CD1c-positive myeloid dendritic cell (primary cell): ENCODE data around the gene ARHGAP45.
"Not testable (repeated sequence)": the region's sequence is repeated elsewhere in the genome, so short reads cannot be mapped to it uniquely, and the experiment has no call there.

Experiments
- DNase-seq: peaks from one replicate; pipeline ENCODE4 v3.0.0-alpha.2; 2016; ENCODE audit errors: extremely low spot score

Gene ARHGAP45

GRCh38 chr19:1066748-1067340 is at the start of gene ARHGAP45:
ARHGAP45 (plus strand) TSS chr19:1067167; CDS start chr19:1067406, 239 bp downstream.
- DNase-seq: peak; percentile 90

- no peak for DNase-seq
Measured at GRCh38 chr19:1017906-1018305, 49.1 kb upstream of the ARHGAP45 start.

DNA sequence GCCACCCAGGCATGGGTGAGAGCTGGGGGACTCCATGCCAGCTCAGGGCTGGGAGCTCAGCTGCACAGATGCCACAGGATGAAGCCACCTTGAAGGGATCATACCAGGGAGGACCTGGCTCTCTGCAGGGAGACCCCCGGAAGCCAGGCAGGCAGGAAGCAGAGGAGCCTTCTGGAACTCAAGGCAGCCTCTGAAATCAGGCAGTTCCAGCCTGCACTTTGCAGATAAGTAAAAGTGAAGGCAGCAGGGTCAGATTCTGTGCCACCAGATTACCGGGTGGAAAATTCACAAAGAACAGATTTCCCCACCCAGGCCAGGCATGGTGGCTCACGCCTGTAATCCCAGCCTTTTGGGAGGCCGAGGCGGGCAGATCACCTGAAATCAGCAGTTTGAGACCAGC is 48.6 kb upstream of the ARHGAP45 start:
- DNase-seq: no peak

DNA sequence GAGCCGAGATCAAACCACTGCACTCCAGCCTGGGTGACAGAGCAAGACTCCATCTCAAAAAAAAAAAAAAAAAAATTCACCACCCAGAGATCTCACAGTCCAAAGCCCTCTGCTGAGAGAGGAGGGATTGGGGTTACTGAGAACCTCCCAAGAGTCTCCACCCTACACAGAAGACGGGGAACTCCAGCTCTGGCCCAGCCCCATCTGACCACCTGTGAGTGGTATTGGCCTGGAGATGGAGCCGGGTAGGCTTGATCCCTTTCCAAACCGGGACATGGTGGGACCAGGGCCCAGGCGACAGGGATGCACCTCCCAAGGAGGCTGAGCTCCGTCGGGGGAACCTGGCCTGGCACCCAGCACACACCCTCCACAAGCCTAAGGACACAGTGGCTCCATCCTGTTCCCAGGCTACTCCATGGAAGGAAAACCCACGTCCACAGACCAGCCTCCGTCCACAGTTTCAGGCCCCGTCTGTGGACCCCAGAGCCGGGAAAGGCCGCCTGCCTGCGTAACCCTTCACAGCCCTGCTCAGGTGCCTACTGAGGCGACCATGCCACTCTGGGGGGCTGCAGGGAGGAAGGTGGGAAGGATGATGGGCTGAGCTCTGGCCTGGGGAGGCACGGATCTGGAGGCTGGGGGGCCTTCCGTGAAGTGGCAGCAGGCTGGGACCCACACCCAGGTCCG is 47.9 kb upstream of the ARHGAP45 start:
- DNase-seq: no peak

GRCh38 chr19:1019616-1019961 is 47.4 kb upstream of the ARHGAP45 start:
- no peak for DNase-seq

DNA sequence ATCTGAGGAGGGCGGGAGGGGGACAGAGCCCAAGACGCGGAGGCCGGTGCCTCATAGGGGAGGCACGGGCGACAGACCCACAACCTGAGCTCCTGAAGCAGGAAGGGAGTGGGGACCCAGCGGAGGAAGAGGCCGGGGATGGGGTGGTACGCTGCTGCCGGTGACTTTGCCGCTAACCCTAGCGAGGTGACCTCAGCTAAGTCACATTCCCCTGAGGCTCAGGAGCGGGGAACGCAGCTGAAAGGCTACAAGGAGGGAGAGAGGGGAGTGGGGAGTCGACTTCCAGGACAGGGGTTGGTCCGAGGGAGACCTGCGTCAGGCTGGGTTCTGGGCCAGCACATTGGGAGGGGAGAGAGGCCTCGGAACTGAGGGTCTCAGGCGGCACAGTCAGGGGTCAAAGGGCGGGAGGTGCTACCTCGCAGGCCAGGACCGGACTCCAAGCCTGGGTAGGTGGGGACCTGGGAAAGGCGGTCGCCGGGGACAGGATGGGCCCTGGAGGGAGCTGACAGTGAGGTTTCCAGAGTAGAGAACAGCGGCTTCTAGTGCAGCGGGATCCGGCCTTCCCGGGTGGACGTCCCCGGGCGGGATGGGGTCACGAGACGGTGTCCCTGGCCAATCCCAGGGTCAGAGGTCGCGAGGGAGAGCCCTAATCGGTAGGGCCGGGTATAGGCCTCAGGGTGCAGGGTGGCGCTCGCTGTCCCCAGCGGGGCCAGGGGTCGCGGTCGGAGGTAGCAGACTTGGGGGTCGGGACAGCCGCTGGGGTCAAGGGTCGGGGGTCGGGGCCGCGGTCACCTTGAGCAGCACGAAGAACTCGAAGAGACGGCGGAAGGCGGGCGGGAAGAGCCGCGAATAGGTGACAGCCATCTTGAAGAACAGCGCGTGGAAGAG is 46.7 kb upstream of the ARHGAP45 start:
- no peak for DNase-seq

DNA sequence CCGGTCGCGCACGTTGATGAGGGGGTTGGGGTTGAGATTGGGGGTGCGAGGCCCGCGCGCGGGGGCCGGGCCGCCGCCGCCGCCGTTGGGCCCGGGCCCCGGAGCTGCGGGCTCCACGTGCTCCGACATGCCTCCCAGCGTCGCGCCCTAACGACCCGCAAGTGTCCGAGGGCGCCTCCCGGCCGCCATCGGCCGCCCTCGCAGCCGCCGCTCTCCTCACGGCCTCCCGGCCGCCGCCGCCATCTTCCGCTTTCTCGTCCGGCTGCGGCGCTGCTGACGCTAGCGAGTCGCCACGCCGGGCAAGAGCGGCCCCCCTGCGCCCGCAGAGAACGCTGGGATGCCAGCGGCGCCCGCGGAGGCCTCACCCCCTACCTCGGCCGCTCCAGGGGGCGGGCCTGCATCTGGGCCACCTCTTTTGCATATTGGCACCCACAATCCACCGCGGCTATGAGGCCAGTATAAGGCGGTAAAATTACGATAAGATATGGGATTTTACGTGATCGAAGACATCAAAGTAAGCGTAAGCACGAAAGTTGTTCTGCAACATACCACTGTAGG is 46.0 kb upstream of the ARHGAP45 start, which contains the start of gene TMEM259:
Gene TMEM259 (minus strand): TSS at position 256 of the 558 bp plus-strand sequence. CDS start 127 bp downstream, at position 129.
- DNase-seq: peak; percentile 99

DNA sequence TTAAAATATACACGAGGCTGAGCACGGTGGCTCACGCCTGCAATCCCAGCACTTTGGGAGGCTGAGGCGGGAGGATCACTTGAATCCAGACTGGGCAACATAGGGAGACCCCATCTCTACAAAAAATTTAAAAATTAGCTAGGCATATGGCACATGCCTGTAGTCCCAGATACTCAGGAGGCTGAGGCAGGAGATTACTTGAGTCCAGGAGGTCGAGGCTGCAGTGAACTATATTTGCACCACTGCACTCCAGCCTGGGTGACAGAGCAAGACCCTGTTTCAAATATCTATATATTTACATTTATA is 43.1 kb upstream of the ARHGAP45 start:
- not testable (repeated sequence) for DNase-seq

- DNase-seq: peak; percentile 47
Measured at GRCh38 chr19:1025080-1025479, 41.9 kb upstream of the ARHGAP45 start.

DNA sequence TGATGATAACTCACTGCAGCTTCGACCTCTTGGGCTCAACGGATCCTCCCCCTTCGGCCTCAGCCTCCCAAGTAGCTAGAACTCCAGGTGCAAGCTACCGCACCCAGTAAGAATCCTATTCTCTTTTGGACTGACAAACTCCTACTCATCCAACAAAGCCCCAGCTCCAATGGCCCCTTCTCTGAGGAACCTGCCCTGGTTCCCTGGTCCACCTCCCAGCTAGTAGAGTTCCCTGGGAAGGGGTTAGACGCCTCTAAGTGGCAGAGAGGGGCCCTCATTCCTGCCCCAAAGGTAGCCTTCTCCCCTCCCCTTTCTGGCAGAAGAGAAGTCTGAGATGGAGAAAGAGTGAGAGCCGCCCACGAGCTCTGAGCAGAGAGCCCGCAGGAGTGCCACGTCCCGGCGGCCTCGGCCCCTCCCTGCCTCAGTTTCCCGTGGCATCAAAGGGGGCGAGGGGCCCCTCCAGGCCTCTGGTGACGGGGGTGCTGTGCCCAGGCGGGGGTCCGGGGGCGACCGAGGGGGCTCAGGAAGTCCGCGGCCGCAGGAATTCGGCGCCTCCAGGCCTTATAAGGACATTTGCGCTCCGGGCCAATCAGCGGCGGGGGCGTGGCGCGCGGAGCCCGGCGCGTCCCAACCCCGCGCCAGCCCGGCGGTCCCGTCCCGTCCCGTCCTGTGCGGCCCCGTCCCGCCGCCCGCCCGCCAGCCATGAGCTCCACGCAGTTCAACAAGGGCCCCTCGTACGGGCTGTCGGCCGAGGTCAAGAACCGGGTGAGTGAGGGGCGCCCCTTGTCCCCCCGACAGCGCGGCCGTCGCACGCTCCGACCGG is 40.8 kb upstream of the ARHGAP45 start, which contains the start of gene CNN2:
Gene CNN2 (plus strand): TSS at position 649 of the 823 bp plus-strand sequence. CDS start 54 bp downstream, at position 703.
- DNase-seq: peak; percentile 86

GRCh38 chr19:1026783-1027649 is 40.0 kb upstream of the ARHGAP45 start:
- peak; percentile 54 for DNase-seq

GRCh38 chr19:1027650-1028061 is 39.3 kb upstream of the ARHGAP45 start:
- DNase-seq: no peak

DNA sequence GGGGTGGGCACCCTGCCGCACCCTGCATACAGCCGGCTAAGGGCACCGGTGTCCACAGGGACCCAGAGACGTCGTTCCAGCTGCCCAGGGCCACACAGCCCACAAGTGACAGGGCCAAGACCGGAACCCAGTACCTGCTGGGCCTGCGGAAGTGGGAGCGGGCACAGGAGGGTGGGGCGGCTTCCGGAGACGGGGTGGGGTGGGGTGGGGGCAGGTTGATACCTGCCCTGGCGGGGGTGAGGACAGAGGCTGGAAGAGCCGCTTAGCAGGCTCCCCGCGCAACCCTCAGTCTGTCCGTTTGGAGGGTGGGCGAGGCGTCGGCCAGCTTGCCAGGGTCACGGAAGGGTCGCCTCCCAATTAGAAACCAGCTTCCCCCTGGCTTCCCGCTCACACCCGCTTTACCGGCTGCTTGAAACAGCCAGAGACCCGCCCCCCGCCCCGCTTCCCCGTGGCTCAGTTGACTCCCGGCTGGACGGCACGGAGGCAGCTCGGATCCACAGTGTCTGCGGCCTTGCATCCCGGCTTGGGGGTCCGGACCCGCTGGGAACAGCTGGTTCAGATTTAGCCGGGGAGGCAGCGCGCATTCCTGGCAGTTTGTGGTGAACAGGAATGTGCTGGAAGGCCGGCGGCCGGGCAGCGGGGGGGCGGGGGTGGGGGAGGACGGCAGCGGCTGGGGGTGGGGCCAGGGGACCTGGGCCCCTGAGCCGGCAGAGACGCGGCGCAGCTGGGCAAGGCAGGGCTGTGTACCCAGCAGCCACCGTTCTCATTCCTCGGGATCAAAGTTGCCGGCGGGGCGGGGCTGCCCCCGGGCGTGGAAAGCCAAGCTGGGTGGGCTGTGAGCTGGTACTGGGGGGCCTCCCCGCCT is 38.7 kb upstream of the ARHGAP45 start:
- DNase-seq: peak; percentile 59

DNA sequence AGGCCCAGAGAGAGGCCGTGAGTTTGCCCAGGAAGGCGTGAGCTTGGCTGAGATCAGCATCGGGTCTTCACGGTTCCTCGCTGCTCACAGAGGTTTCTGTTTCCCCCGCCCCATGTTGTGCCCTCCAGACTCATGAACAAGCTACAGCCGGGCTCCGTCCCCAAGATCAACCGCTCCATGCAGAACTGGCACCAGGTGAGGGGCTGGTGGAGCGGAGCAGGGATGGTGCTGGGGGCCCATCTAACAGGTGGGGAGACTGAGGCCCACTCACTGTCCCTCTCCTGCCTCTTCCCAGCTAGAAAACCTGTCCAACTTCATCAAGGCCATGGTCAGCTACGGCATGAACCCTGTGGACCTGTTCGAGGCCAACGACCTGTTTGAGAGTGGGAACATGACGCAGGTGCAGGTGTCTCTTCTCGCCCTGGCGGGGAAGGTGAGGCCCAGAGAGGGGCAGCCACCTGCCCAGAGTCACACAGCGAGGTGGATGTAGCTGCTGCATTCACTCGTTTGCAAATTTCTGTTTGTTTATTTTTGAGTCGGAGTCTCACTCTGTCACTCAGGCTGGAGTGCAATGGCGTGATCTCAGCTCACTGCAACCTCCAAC is 34.6 kb upstream of the ARHGAP45 start:
- DNase-seq: no peak

DNA sequence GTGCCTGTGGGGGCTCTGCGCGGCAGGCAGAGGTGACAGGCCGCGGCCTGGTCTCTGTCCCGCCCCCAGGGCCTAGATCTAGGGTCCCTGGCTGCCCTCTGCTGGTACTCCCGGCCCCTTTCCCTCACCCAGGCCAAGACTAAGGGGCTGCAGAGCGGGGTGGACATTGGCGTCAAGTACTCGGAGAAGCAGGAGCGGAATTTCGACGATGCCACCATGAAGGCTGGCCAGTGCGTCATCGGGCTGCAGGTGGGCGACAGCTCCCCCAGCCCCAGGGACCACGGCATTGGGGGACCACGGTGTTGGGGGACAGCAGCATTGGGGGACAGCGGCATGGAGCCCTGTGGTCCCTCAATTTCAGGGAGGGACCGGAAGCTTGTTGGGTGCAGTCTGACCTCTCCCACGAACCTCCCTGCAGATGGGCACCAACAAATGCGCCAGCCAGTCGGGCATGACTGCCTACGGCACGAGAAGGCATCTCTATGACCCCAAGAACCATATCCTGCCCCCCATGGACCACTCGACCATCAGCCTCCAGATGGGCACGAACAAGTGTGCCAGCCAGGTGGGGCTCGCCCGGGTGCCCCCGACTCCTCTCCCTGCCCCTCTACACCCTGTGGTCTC is 30.9 kb upstream of the ARHGAP45 start:
- no peak for DNase-seq

DNA sequence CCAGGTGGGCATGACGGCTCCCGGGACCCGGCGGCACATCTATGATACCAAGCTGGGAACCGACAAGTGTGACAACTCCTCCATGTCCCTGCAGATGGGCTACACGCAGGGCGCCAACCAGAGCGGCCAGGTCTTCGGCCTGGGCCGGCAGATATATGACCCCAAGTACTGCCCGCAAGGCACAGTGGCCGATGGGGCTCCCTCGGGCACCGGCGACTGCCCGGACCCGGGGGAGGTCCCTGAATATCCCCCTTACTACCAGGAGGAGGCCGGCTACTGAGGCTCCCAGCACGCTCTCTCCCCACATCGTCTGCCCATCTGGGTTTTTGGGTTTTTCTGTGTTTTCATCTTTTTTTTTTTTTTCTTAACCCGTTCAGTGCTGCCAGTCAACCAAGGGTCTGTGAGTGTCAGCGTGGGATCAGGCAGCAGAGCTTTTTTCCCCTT is 29.3 kb upstream of the ARHGAP45 start:
- no peak for DNase-seq

DNA sequence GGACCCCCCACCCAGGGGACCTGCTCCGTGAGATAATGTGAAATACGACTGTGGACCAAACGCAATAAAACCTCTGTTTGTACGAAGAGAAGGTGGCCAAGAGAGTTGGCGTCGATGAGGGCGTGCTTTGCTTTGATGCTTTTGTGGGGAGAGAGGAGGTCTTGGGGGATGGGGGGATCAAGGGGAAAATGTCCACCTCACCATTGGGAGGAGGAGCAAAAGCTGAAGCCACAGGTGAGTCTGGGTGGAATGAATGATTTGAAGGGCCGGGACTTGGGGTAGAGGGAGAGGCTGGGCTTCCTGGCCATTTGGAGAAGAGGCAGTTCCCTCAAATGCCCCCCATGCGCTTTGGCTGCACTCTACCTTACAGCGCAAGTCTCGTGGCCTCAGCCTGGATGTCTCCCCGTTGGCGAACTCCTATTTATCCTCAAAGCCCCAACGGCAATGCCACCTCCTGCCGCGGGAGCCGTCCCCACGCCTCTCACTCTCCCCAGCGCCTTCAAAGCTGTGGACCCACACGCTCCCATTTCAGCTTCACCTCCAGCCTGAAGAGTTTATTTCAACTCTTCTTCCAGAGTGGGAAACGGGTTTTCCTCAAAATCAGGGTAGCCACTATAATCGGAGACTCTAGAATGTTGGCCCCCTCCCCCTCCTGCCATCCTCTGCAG is 27.9 kb upstream of the ARHGAP45 start:
- DNase-seq: no peak
